ENCODE measurements around the gene TEX14. TPM values are rescaled to one million over a fixed set of nuclear protein-coding genes. Genes with fewer than 3 reads are reported as not detected.

TEX14 gene
- total RNA-seq, 4 donors from 2014 or later: 0.26 to 0.44 TPM; not detected in 2

DNA sequence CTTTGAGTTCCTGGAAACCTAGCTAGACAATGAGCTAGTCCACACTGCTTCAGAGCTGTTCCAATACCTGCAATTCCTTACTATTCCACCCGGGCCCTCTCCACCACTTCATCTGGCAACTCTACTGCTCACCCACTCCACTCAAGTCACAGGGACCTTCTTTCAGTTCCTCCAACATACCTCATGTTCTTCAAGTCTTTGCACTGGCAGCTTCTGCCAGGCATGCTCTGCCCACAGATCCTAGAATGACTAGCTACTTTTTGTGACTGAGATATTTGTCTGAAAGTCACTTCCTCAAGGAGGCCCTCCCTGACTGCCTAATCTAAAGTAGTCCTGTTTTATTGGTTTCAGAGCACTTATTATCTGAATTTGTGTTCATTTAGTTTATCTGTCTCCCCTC, 86.4 kb downstream of the TEX14 start:
- no peak for TF ChIP-seq POLR2A (IDR thresholded peaks at IDR 0.05)
- TF ChIP-seq, protein P1, sequence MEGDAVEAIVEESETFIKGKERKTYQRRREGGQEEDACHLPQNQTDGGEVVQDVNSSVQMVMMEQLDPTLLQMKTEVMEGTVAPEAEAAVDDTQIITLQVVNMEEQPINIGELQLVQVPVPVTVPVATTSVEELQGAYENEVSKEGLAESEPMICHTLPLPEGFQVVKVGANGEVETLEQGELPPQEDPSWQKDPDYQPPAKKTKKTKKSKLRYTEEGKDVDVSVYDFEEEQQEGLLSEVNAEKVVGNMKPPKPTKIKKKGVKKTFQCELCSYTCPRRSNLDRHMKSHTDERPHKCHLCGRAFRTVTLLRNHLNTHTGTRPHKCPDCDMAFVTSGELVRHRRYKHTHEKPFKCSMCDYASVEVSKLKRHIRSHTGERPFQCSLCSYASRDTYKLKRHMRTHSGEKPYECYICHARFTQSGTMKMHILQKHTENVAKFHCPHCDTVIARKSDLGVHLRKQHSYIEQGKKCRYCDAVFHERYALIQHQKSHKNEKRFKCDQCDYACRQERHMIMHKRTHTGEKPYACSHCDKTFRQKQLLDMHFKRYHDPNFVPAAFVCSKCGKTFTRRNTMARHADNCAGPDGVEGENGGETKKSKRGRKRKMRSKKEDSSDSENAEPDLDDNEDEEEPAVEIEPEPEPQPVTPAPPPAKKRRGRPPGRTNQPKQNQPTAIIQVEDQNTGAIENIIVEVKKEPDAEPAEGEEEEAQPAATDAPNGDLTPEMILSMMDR (IDR thresholded peaks at IDR 0.05): no peak
- WGBS, 2 donors: 63 to 73% methylated on average over 1 of the region's 1 CpG

DNA sequence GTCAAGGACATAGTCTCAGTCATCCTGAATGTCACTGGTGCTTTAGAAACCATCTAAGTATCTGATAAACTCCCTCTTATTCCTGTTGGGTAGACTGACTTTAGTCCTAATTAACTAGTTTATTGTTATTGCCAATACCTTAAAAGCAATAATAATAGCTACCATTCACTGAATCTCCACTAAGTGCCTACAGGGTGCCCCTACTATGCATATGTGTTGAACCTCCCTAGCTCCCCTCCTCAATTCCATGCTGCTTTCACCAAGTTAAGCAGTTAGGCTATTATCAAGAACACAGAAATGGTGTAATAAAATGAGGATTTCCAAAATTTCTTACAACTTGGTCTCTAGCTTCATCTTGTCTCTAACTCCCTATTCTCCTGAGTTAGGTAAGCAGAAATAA, 89.9 kb downstream of the TEX14 start:
- intact Hi-C loops (cut with DNase I; ENCODE audit: low total_unique reads): no loop called here
- TF ChIP-seq, protein P1 (IDR thresholded peaks at IDR 0.05): no peak
- no peak for TF ChIP-seq POLR2A (IDR thresholded peaks at IDR 0.05)
- no peak for DNase-seq (ENCODE audit: low spot score in 2 of 2)
- no peak overlapping the region for H3K4me3 ChIP-seq (ENCODE audit: low read depth, poor library complexity, severe bottlenecking)

More for the DNA sequence above, 86.4 kb downstream of the TEX14 start:
- no peak for DNase-seq (ENCODE audit: low spot score in 2 of 2)
- intact Hi-C loops (cut with DNase I; ENCODE audit: low total_unique reads): no loop called here
- H3K4me3 ChIP-seq (ENCODE audit: low read depth, poor library complexity, severe bottlenecking): no peak overlapping the region

DNA sequence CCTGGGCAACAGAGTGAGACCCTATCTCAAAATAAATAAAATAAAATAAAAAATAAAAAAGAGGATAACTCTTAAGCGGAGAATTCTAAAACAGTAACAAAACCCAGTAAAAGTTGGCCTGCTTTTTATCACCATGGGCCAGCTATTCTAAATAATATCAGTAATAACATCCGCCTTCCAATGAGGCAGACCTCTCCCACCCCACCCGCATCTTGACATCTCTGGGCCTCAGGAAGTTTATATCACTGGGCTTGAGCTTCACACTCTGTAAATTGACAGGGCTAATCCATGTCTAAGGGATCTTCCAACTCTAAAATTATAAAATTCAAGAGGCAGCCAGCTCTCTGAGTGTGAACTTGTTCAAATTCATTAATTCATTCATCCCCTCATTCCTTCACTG, 94.5 kb downstream of the TEX14 start:
- no peak for DNase-seq (ENCODE audit: low spot score in 2 of 2)
- H3K4me3 ChIP-seq (ENCODE audit: low read depth, poor library complexity, severe bottlenecking): no peak overlapping the region
- TF ChIP-seq, protein P1 (IDR thresholded peaks at IDR 0.05): no peak
- no peak for TF ChIP-seq POLR2A (IDR thresholded peaks at IDR 0.05)
- WGBS, 2 donors: 97% methylated on average over 3 of the region's 3 CpGs
- intact Hi-C loops (cut with DNase I; ENCODE audit: low total_unique reads): no loop called here

DNA sequence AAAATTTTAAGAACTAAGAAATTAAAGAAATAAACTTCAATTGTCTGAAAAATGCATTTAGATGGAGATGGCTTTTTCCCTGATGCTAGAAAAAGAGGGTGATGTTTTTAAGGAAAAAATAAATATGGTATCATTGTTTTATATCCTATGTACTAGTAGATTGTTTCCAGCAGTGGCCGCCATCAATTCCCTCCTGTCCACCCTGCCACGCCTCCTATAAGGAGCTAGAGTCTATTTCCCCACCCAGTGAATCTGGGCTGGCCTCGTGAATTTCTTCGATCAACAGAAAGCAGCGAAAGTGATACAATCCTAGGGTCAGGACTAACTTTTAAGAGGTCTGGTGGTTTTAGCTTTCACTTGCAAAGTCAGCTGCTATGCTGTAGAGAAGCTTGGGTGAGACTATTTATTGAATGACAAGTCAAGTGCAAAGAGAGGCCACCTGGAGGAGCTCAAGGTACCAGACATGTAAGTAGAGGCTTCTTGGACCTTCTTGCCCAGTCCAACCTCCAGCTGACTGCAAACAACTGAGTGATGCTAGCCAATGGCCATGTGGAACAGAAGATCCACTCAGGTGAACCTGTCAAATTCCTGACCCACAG, 96.6 kb downstream of the TEX14 start:
- intact Hi-C loops (cut with DNase I; ENCODE audit: low total_unique reads): no loop called here
- WGBS, 2 donors: 89 to 90% methylated on average over 5 of the region's 5 CpGs
- DNase-seq (ENCODE audit: low spot score in 2 of 2): no peak
- TF ChIP-seq POLR2A (IDR thresholded peaks at IDR 0.05): no peak
- TF ChIP-seq, protein P1 (IDR thresholded peaks at IDR 0.05): no peak
- no peak overlapping the region for H3K4me3 ChIP-seq (ENCODE audit: low read depth, poor library complexity, severe bottlenecking)

DNA sequence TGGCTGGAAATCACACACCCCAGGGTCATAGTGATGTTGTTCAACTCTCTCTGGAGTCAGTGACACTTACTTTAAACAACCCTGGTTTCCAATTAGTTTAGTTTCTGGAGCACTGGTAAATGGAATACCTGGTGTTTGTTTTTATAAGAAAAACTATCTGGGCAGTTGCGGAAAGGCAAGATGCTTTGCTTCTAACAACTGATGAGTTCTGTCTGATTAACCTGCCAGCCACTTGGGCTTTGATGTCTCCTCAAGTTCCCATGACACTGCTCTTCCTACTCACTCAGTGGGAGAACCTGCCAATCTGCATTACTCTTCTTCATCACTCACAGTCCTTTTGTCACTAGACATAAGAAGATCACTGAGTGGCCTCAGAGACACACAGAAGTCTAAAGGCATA, 98.7 kb downstream of the TEX14 start:
- TF ChIP-seq, protein P1 (IDR thresholded peaks at IDR 0.05): no peak
- TF ChIP-seq POLR2A (IDR thresholded peaks at IDR 0.05): no peak
- intact Hi-C loops (cut with DNase I; ENCODE audit: low total_unique reads): no loop called here
- H3K4me3 ChIP-seq (ENCODE audit: low read depth, poor library complexity, severe bottlenecking): no peak overlapping the region
- no peak for DNase-seq (ENCODE audit: low spot score in 2 of 2)
- WGBS, 2 donors: 89 to 100% methylated on average over 1 of the region's 1 CpG

DNA sequence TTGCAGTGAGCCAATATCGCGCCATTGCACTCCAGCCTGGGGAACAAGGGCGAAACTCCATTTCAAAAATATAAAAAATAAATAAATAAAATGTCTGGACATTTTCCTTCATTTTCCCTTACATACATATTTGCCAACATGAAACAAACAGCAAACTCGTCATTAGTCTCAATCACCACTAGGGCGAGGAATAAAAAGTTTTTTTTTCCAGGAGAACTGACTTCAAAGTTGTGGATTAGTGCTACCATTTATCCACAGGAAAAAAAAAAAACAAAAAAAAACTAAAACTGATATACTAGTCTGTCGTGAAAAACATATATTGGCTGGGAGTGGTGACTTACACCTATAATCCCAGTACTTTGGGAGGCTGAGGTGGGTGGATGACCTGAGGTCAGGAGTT, 100.4 kb downstream of the TEX14 start:
- 86% methylated on average over 6 of the region's 6 CpGs for WGBS, 2 donors
- intact Hi-C loops (cut with DNase I; ENCODE audit: low total_unique reads): no loop called here
- no peak for DNase-seq (ENCODE audit: low spot score in 2 of 2)
- H3K4me3 ChIP-seq (ENCODE audit: low read depth, poor library complexity, severe bottlenecking): no peak overlapping the region
- TF ChIP-seq POLR2A (IDR thresholded peaks at IDR 0.05): no peak
- TF ChIP-seq, protein P1 (IDR thresholded peaks at IDR 0.05): no peak

Data from lower leg skin (tissue), 4 donors.